ENCODE results near the gene PAK1.

The PAK1 gene

GRCh38 chr11:77444261-77444660 lies 29.6 kb downstream of the PAK1 start:
- H3K4me3 ChIP-seq (replicated peaks in 1 of 2; ENCODE audit: low read depth in 2 of 2, low read length in 2 of 2): no peak overlapping the region
- DNase-seq (ENCODE audit: low read depth in 2 of 2): no peak
- TF ChIP-seq CTCF (IDR thresholded peaks at IDR 0.05; ENCODE audit: low read depth, low read length): no peak

GRCh38 chr11:77442394-77443053 lies 31.4 kb downstream of the PAK1 start:
- no peak overlapping the region for H3K4me3 ChIP-seq (replicated peaks in 1 of 2; ENCODE audit: low read depth in 2 of 2, low read length in 2 of 2)
- TF ChIP-seq CTCF (IDR thresholded peaks at IDR 0.05; ENCODE audit: low read depth, low read length): no peak
- DNase-seq (ENCODE audit: low read depth in 2 of 2): no peak

- no peak for DNase-seq (ENCODE audit: low read depth in 2 of 2)
- no peak for TF ChIP-seq CTCF (IDR thresholded peaks at IDR 0.05; ENCODE audit: low read depth, low read length)
- H3K4me3 ChIP-seq (replicated peaks in 1 of 2; ENCODE audit: low read depth in 2 of 2, low read length in 2 of 2): no peak overlapping the region
Observed at GRCh38 chr11:77441426-77441825, 32.5 kb downstream of the PAK1 start.

- no peak overlapping the region for H3K4me3 ChIP-seq (replicated peaks in 1 of 2; ENCODE audit: low read depth in 2 of 2, low read length in 2 of 2)
- TF ChIP-seq CTCF (IDR thresholded peaks at IDR 0.05; ENCODE audit: low read depth, low read length): no peak
- no peak for DNase-seq (ENCODE audit: low read depth in 2 of 2)
Observed at GRCh38 chr11:77440678-77441077, 33.2 kb downstream of the PAK1 start.

- H3K4me3 ChIP-seq (replicated peaks in 1 of 2; ENCODE audit: low read depth in 2 of 2, low read length in 2 of 2): no peak overlapping the region
- DNase-seq (ENCODE audit: low read depth in 2 of 2): no peak
- TF ChIP-seq CTCF (IDR thresholded peaks at IDR 0.05; ENCODE audit: low read depth, low read length): no peak
Observed at GRCh38 chr11:77438487-77438886, 35.4 kb downstream of the PAK1 start.

GRCh38 chr11:77436969-77437368 lies 36.9 kb downstream of the PAK1 start:
- no peak for DNase-seq (ENCODE audit: low read depth in 2 of 2)
- TF ChIP-seq CTCF (IDR thresholded peaks at IDR 0.05; ENCODE audit: low read depth, low read length): no peak
- H3K4me3 ChIP-seq (replicated peaks in 1 of 2; ENCODE audit: low read depth in 2 of 2, low read length in 2 of 2): no peak overlapping the region

- TF ChIP-seq CTCF (IDR thresholded peaks at IDR 0.05; ENCODE audit: low read depth, low read length): no peak
- no peak overlapping the region for H3K4me3 ChIP-seq (replicated peaks in 1 of 2; ENCODE audit: low read depth in 2 of 2, low read length in 2 of 2)
- DNase-seq (ENCODE audit: low read depth in 2 of 2): no peak
Observed at GRCh38 chr11:77436506-77436905, 37.4 kb downstream of the PAK1 start.

Data from cardiac fibroblast (primary cell).